DND-41 (cell line): Measurements from ENCODE around the gene CARD9.

ENCODE experiments used
- ATAC-seq: fragments of 200-7000 bp; cut with Tn5 transposase; 3 replicates; pipeline ENCODE4 v1.9.1; 2021; ENCODE audit warnings: low read depth; ENCODE audit not compliant: insufficient read depth
- DNase-seq: peaks from one replicate; pipeline ENCODE4 v3.0.0-alpha.2; 2020
- H2AFZ ChIP-seq: 2 replicates; pipeline ENCODE4 v1.6.0; 2012; ENCODE audit warnings: low read depth, low read length
- H3K27ac ChIP-seq: 2 replicates; pipeline ENCODE4 v1.5.1; 2012; ENCODE audit warnings: low read length, inconsistent platforms
- H3K27me3 ChIP-seq: fragments of 200-600 bp; sonication (generic); 2 replicates; pipeline ENCODE4 v1.6.0; 2012; ENCODE audit warnings: low read length, mild to moderate bottlenecking, inconsistent platforms; ENCODE audit not compliant: insufficient read depth, poor library complexity
- H3K36me3 ChIP-seq: 2 replicates; pipeline ENCODE4 v1.5.1; 2012; ENCODE audit warnings: low read length, inconsistent platforms; ENCODE audit not compliant: insufficient read depth
- H3K4me1 ChIP-seq: 2 replicates; pipeline ENCODE4 v1.5.1; 2012; ENCODE audit warnings: mild to moderate bottlenecking, low read length; ENCODE audit not compliant: insufficient read depth
- H3K4me2 ChIP-seq: 2 replicates; pipeline ENCODE4 v1.6.0; 2012; ENCODE audit warnings: mild to moderate bottlenecking, moderate library complexity, low read length, inconsistent platforms; ENCODE audit not compliant: insufficient read depth
- H3K4me3 ChIP-seq, 2 experiments: fragments of 200-600 bp in 1 of 2; shearing (Covaris generic) in 1 of 2; 2 replicates each; pipeline ENCODE4 v1.5.1; 2012 to 2016; ENCODE audit warnings: inconsistent platforms in 2 of 2, low read length in 2 of 2, mild to moderate bottlenecking in 2 of 2, low read depth in 1 of 2, moderate library complexity in 1 of 2
- H3K79me2 ChIP-seq: 2 replicates; pipeline ENCODE4 v1.6.0; 2012; ENCODE audit warnings: low read length, inconsistent platforms; ENCODE audit not compliant: insufficient read depth
- H3K9ac ChIP-seq: 2 replicates; pipeline ENCODE4 v1.6.0; 2012; ENCODE audit warnings: low read depth, mild to moderate bottlenecking, inconsistent platforms, low read length, moderate library complexity
- H3K9me3 ChIP-seq: 2 replicates; pipeline ENCODE4 v1.5.1; 2012; ENCODE audit warnings: low read length, moderate library complexity, mild to moderate bottlenecking, inconsistent platforms; ENCODE audit not compliant: insufficient read depth, severe bottlenecking
- H4K20me1 ChIP-seq: 2 replicates; pipeline ENCODE4 v1.6.0; 2012; ENCODE audit warnings: low read length; ENCODE audit not compliant: insufficient read depth
- EZH2 ChIP-seq: IDR thresholded peaks from 3 replicates; pipeline ENCODE4 v1.6.1; 2012; ENCODE audit warnings: borderline replicate concordance, low read depth, mild to moderate bottlenecking, moderate library complexity, low read length, inconsistent platforms; ENCODE audit not compliant: severe bottlenecking
- TF ChIP-seq, protein P1 (sequence below): IDR thresholded peaks from 2 replicates; pipeline ENCODE4 v1.5.1; 2012; ENCODE audit warnings: borderline replicate concordance, low read length, moderate library complexity, mild to moderate bottlenecking; ENCODE audit not compliant: poor library complexity, severe bottlenecking; ENCODE audit errors: extremely low read depth

The CARD9 gene

DNA sequence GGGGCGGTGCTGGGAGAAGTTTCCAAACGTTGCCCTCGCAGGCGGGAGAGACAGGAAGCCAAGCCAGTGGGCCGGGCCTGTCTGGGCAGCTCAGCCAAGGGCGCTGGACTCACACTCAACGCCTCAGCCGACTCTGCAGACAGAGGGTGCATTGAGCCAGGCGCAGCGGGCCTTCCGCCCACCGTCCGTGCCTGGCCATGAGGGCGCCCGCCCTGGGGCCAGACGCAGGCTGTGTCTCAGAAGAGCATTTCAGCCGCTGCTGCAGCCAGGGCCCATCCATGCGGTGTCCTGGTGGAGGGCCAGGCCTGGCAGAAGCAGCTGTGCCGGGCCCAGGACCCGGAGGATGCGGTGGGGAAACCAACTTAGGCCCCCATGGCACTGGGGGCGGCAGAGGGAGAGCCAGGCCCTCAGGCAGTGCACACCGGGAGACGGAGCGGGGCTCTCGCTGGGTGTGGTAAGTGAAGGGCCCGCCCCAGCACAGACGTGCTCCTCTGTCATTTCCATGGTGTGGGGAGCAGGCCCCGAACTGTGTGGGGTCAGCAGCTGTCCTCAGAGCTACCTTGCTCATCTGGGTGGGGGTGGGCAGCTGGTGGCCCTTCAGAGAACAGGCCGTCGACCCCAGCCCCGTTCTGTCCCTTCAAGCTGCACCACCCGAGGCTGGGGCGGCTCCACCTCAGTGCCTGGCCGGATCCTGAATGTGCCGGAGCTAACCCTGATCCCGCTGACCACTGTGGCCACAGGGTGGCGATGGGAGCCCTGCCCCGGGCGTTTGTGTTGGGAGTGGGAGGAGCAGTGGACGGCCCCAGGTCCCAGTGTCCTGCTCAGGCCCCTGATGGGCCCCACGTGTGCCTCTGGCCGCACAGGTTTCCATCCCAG is 27.9 kb downstream of the CARD9 start:
- Histone ChIP-seq H3K36me3 (no peaks in the 10 kb centered on the region), H3K4me2 (no peak overlapping the region), H2AFZ (no peak overlapping the region), H3K79me2 (no peaks in the 10 kb centered on the region), H4K20me1 (no peaks in the 10 kb centered on the region), H3K4me3 (no peak overlapping the region), H3K9me3 (no peaks in the 10 kb centered on the region), H3K27ac (no peak overlapping the region), H3K27me3 (no peaks in the 10 kb centered on the region), H3K9ac (no peak overlapping the region), H3K4me1 (no peaks in the 10 kb centered on the region)
- TF ChIP-seq, protein P1, sequence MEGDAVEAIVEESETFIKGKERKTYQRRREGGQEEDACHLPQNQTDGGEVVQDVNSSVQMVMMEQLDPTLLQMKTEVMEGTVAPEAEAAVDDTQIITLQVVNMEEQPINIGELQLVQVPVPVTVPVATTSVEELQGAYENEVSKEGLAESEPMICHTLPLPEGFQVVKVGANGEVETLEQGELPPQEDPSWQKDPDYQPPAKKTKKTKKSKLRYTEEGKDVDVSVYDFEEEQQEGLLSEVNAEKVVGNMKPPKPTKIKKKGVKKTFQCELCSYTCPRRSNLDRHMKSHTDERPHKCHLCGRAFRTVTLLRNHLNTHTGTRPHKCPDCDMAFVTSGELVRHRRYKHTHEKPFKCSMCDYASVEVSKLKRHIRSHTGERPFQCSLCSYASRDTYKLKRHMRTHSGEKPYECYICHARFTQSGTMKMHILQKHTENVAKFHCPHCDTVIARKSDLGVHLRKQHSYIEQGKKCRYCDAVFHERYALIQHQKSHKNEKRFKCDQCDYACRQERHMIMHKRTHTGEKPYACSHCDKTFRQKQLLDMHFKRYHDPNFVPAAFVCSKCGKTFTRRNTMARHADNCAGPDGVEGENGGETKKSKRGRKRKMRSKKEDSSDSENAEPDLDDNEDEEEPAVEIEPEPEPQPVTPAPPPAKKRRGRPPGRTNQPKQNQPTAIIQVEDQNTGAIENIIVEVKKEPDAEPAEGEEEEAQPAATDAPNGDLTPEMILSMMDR = no peak
- no peak for TF ChIP-seq EZH2
- DNase-seq (no peak), ATAC-seq (no peak)

DNA sequence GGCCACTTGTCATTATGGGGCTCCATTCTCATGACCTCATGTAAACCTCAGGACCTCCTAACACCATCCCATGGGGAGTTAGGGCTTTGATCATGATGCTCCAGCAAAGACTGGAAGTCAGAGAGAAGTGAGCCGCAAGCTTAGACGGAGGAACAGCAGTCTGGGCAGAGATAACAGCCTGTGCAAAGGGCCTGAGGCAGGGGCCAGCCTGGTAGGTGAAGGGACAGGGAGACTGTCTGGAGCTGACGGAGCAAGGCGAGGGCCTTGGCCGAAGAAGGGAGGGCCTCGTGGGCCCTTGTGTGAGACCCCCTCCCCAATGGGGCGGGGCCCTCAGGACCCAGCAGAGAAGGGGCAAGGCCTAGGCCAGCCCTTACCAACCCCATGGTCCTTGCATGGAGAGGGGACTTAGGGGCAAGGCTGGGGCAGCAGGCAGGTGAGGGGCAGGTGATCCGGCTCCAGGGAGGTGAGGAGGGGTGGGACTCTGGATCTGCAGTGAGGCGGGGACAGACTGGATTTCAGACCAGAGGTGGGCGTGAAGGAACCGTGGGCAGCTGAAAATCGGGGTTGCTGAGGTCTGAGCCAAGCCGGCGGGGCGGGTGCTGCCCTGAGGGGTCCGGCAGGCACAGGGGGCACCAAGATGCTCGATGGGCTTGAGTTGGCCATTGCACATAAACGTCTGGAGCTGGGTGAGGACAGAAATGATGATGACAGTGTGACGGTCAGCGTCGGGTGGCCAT is 28.8 kb downstream of the CARD9 start:
- no peak for TF ChIP-seq EZH2
- TF ChIP-seq, protein P1 = no peak
- H4K20me1 ChIP-seq = no peaks in the 10 kb centered on the region
- no peak overlapping the region for H3K4me3 ChIP-seq
- H3K27ac ChIP-seq = no peak overlapping the region
- H3K79me2 ChIP-seq = no peaks in the 10 kb centered on the region
- DNase-seq = no peak
- no peak overlapping the region for H3K9ac ChIP-seq
- no peaks in the 10 kb centered on the region for H3K4me1 ChIP-seq
- H3K4me2 ChIP-seq = no peak overlapping the region
- no peaks in the 10 kb centered on the region for H3K36me3 ChIP-seq
- no peak overlapping the region for H2AFZ ChIP-seq
- H3K27me3 ChIP-seq = no peaks in the 10 kb centered on the region
- no peak for ATAC-seq
- no peaks in the 10 kb centered on the region for H3K9me3 ChIP-seq

DNA sequence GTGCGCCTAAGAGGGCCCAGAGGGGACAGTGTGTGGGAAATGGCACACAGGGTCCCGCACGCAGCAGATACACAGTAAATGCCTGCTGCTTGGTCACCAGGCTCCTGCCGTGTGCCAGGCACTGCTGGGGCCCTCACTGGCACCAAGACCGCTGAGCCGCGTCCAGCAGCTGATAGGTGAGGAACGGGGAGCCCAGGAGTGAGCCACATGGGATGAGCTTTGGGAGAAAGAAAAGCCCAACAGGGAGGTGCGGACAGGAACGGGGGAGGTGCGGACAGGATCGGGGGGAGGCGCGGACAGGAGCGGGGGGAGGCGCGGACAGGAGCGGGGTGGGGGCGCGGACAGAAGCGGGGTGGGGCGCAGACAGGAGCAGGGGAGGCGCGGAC is 29.6 kb downstream of the CARD9 start:
- Histone ChIP-seq H3K79me2 (no peaks in the 10 kb centered on the region), H3K27me3 (no peaks in the 10 kb centered on the region), H4K20me1 (no peaks in the 10 kb centered on the region), H3K9ac (no peak overlapping the region), H3K9me3 (no peaks in the 10 kb centered on the region), H3K36me3 (no peaks in the 10 kb centered on the region), H3K27ac (no peak overlapping the region), H3K4me3 (no peak overlapping the region), H3K4me2 (no peak overlapping the region), H2AFZ (no peak overlapping the region), H3K4me1 (no peaks in the 10 kb centered on the region)
- TF ChIP-seq, protein P1 = no peak
- no peak for TF ChIP-seq EZH2
- ATAC-seq = no peak
- no peak for DNase-seq
